Measurements from ENCODE around the gene NLRP6.

DNA sequence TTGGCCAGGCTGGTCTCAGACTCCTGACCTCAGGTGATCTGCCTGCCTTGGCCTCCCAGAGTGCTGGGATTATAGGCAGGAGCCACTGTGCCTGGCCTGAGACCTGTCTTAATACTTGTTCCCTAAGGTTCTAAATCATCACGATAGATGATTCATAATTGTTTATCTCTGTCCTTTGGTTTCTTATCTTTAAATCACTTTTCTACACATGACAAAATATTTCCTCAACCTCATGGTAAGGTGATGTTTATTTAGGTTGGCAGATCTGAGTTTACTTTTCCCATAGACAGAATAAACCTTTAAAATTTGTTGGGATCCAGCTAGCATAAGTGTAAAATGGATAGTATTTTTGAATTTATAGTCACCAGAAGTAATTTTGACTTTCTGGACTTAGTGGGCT is 37.9 kb upstream of the NLRP6 start:
- TF ChIP-seq, protein P1, sequence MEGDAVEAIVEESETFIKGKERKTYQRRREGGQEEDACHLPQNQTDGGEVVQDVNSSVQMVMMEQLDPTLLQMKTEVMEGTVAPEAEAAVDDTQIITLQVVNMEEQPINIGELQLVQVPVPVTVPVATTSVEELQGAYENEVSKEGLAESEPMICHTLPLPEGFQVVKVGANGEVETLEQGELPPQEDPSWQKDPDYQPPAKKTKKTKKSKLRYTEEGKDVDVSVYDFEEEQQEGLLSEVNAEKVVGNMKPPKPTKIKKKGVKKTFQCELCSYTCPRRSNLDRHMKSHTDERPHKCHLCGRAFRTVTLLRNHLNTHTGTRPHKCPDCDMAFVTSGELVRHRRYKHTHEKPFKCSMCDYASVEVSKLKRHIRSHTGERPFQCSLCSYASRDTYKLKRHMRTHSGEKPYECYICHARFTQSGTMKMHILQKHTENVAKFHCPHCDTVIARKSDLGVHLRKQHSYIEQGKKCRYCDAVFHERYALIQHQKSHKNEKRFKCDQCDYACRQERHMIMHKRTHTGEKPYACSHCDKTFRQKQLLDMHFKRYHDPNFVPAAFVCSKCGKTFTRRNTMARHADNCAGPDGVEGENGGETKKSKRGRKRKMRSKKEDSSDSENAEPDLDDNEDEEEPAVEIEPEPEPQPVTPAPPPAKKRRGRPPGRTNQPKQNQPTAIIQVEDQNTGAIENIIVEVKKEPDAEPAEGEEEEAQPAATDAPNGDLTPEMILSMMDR (IDR thresholded peaks at IDR 0.05) = no peak
- TF ChIP-seq EP300 (IDR thresholded peaks at IDR 0.05) = no peak

All from gastroesophageal sphincter (tissue), 3 donors.